Sciatic nerve (tissue), 2 donors: ENCODE results near the gene HSPBAP1. TPM values are rescaled to one million over a fixed set of nuclear protein-coding genes. Genes with fewer than 3 reads are reported as not detected.

Source experiments
- ATAC-seq: fragments of 200-7000 bp; cut with Tn5 transposase; one replicate; pipeline ENCODE4 v1.9.1; 2020; ENCODE audit warnings: mild to moderate bottlenecking, moderate library complexity
- DNase-seq: peaks from one replicate; pipeline ENCODE4 v3.0.0-alpha.2; 2020; ENCODE audit warnings: low spot score
- intact Hi-C: fragments of 100-400 bp; cut with DNase I; formaldehyde crosslinking; loops from one replicate; pipeline ENCODE4 v1.14.2; 2022
- total RNA-seq: library from RNA; stranded (reverse); fragmentation: NEBNext Ultra II Directional; extraction: Animal tissue kit (Norgen Biotek cat#: 25700); gene quantifications from one replicate; pipeline ENCODE4 v1.2.1, GENCODE V29; 2021
- donor health status: DM: no; HTN: no; CAD: no.
- donor health status: DM: no; HTN: no; CAD: no.

HSPBAP1 gene
- total RNA-seq, 1 donor from 2014 or later: 15.9 TPM

DNA sequence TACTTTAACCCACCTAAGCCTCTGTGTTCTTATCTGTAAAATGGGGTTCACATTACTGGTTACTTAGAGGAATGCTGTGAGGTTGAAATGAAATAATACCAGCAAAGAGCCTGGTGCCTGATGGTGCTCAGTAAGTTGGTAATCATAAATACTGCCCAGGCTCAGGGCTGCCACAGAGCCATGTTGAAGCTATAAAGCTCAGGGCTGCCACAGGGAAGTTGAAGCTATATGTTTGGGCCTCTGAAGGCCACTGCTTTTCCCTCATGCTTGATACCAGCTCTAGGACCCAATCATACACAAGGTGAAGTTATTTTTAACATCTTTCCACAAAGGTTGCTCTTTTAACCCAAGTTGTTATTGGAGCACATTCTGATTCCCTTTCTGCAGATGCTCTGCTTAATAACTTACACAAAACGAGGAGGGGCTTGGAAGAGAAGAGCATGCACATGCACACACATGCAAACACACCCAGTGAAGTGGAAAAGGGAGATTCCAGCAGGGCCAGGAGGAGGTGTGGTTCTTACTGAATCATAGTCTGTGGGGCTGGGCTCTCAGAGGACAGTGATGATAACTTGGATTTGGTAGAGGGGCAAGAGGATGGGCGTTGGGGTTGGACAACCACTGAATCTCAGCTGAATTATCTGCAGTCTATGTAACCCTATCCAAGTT lies 95.5 kb downstream of the HSPBAP1 start:
- ATAC-seq: no peak
- DNase-seq: no peak
- intact Hi-C loops: no loop called here

- intact Hi-C loops: no loop called here
Observed at GRCh38 chr3:122695927-122696561, 97.6 kb downstream of the HSPBAP1 start.

DNA sequence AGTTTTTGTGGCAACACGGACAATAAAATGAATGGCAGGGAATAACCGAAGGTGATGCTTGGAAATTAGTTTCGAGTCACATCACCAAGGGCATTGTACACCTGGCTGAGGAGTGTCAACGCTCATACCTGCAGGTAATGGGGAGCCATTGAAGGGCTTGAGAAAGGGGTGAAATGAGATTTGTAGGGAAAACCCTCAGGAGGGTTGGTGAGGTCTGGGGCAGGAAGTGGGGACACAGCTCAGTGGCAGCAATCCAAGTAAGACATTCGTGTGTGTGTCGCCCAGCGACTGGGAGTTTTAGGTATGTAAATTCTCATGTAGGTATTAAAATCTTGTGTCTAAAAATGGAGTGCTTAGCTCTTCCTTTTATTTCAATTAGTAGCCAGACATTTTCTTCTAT lies 98.7 kb downstream of the HSPBAP1 start:
- DNase-seq (no peak), ATAC-seq (no peak)
- intact Hi-C loops: no loop called here

More at GRCh38 chr3:122695927-122696561, 97.6 kb downstream of the HSPBAP1 start:
- no peak for DNase-seq
- no peak for ATAC-seq

- intact Hi-C loops: no loop called here
- ATAC-seq (no peak), DNase-seq (no peak)
Observed at GRCh38 chr3:122692674-122693073, 101.0 kb downstream of the HSPBAP1 start.

- intact Hi-C loops: no loop called here
- no peak for DNase-seq
Observed at GRCh38 chr3:122691195-122691594, 102.4 kb downstream of the HSPBAP1 start.

DNA sequence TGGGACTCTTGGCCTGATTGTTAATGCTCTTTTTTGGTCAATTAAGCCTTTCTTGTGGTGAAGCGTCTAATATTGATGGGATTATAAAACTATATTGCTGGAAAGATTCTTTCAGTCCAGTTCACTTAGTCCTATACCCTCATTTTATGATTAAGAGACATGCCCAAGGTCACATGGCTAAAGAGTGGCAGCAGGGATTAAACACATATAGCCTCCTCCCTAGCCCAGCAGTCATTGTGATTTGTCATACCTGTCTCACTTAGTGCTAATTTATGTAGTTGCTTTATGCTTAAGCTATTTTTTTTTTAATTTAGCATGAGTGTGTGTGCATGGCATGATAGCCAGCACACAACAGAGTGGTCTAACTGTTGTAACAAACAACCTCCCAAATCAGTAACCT lies 103.5 kb downstream of the HSPBAP1 start:
- DNase-seq: no peak
- intact Hi-C loops: no loop called here
- no peak for ATAC-seq

More at GRCh38 chr3:122691195-122691594, 102.4 kb downstream of the HSPBAP1 start:
- no peak for ATAC-seq

Other genes starting within 250 kb of the HSPBAP1 start
- 33.9 TPM for gene PARP9, start 229.5 kb downstream of the HSPBAP1 start, total RNA-seq
- gene DTX3L, start 229.5 kb downstream of the HSPBAP1 start, total RNA-seq: 31.5 TPM
- 3.3 TPM for gene PARP15, start 216.2 kb downstream of the HSPBAP1 start, total RNA-seq
- gene PARP14, start 113.0 kb downstream of the HSPBAP1 start, total RNA-seq: 58.4 TPM
- gene SLC49A4, start 1.2 kb upstream of the HSPBAP1 start, total RNA-seq: 12.8 TPM
- 10.1 TPM for gene SEMA5B, start 233.9 kb upstream of the HSPBAP1 start, total RNA-seq